Spleen (tissue), 7 donors: Measurements from ENCODE around the gene ZBTB5.

Source experiments
- POLR2AphosphoS5 ChIP-seq, 3 donors: sonication (generic); formaldehyde crosslinking; IDR thresholded peaks; one replicate each; pipeline ENCODE4 v1.5.1; 2017; ENCODE audit warnings: antibody characterized with exemption in 3 of 3
- TF ChIP-seq, protein P1 (sequence below), 11 experiments: fragments of 200-600 bp in 7 of 11; fragments of 450-650 bp in 4 of 11; sonication (generic) in 4 of 11; IDR thresholded peaks in 8 of 11; conservative IDR thresholded peaks in 3 of 11; 1 replicate in 7 of 11; 2 replicates in 4 of 11; pipeline versions ENCODE4 v1.4.0 to v1.8.0; 2016 to 2021; ENCODE audit warnings: antibody characterized with exemption in 11 of 11, inconsistent platforms in 4 of 11, mild to moderate bottlenecking in 1 of 11
- donor health status: DM: no; HTN: no; CAD: no; lungs with moderate emphysema.
- donor health status: DM: no; HTN: no; CAD: no.
- donor health status: DM: no; HTN: no; CAD: no.

- TF ChIP-seq, protein P1, sequence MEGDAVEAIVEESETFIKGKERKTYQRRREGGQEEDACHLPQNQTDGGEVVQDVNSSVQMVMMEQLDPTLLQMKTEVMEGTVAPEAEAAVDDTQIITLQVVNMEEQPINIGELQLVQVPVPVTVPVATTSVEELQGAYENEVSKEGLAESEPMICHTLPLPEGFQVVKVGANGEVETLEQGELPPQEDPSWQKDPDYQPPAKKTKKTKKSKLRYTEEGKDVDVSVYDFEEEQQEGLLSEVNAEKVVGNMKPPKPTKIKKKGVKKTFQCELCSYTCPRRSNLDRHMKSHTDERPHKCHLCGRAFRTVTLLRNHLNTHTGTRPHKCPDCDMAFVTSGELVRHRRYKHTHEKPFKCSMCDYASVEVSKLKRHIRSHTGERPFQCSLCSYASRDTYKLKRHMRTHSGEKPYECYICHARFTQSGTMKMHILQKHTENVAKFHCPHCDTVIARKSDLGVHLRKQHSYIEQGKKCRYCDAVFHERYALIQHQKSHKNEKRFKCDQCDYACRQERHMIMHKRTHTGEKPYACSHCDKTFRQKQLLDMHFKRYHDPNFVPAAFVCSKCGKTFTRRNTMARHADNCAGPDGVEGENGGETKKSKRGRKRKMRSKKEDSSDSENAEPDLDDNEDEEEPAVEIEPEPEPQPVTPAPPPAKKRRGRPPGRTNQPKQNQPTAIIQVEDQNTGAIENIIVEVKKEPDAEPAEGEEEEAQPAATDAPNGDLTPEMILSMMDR (IDR thresholded peaks at IDR 0.05 in 8 of 11, conservative IDR thresholded peaks at IDR 0.05 in 3 of 11) = peak in 1 of 11 experiments; percentile 19
- peak; percentile 39 to 91 (median 86) for TF ChIP-seq POLR2AphosphoS5 (IDR thresholded peaks at IDR 0.05)
These were observed 613 bp downstream of the ZBTB5 start for GRCh38 chr9:37464426-37465248.
